ENCODE measurements around the gene CD96. TPM values are rescaled to one million over a fixed set of nuclear protein-coding genes. Genes with fewer than 3 reads are reported as not detected.

The CD96 gene
- total RNA-seq, 1 experiment from 2014 or later = 0.59 TPM

DNA sequence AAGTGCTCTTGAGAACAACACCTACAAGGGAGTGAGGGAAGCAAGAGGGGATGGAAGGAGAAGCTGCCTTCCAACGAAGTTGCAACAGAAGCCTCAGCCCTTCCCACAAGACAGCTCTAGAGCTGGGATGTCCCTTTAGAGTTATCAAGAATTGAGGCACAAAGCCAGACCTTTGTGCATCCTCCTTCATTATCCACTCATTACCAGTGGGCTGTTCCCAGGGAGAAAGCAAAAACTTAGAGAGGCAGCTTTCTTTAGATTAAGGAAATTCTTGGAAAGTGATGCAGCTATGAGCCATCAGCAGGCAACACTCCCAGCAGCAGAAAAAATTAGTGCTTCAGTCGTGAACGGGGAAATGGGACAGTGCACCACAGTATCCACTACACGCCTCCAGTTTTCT is 10.6 kb upstream of the CD96 start:
- Mint-ChIP-seq H3K9me3 (ENCODE audit: unreplicated experiment) (peaks cover 10% of the 10 kb centered on the region), H3K4me3 (ENCODE audit: unreplicated experiment) (no peak overlapping the region), H3K27me3 (ENCODE audit: insufficient read depth, unreplicated experiment) (no peaks in the 10 kb centered on the region), H3K36me3 (ENCODE audit: insufficient read depth, unreplicated experiment) (no peaks in the 10 kb centered on the region), H3K4me1 (ENCODE audit: low read depth, unreplicated experiment) (no peaks in the 10 kb centered on the region), H3K27ac (ENCODE audit: unreplicated experiment) (no peak overlapping the region)
- H3K27me3 ChIP-seq (replicated peaks; ENCODE audit: control insufficient read depth, insufficient read depth, low read length) = no peaks in the 10 kb centered on the region; the same call in 1 of the 2 replicates
- TF ChIP-seq CTCF (IDR thresholded peaks at IDR 0.05; ENCODE audit: insufficient read depth in 1 of 2, low read depth in 1 of 2, low read length in 1 of 2, severe bottlenecking in 1 of 2, unreplicated experiment in 1 of 2) = no peak
- no peak for DNase-seq
- H3K4me1 ChIP-seq = no peaks in the 10 kb centered on the region
- no peak overlapping the region for H3K4me3 ChIP-seq (ENCODE audit: low read depth, low read length)
- ChIA-PET CTCF (no interaction called here), POLR2A (no interaction called here)
- H3K9me3 ChIP-seq = no peaks in the 10 kb centered on the region
- H3K36me3 ChIP-seq (ENCODE audit: control insufficient read depth, insufficient read depth, low read length) = no peaks in the 10 kb centered on the region
- intact Hi-C loops (cut with micrococcal nuclease; ENCODE audit: unreplicated experiment) = loop anchor here (10.0 kb wide), 1 partner anchor 97 kb away; no protein-coding TSS in a partner anchor
- BruUV-seq (replicated peaks) = no TSS peak

DNA sequence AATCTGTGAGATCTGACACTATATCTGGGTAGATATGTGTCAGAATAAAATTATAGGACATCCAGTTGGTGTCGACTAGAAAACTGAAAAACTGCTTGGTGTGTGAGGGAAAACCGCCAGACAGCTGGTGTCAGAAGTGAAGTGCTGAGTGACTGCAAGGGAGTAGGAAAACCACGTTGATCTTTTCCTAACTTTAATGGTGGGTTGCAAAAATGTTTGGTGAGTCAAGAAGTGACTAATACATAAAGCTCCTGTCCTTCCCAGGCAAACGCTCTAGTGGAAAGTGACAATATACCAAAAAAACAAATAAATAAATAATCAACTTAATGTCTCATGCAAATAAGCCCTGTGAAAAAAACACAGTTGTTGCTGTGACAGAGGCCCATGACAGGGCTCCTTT is 7.3 kb upstream of the CD96 start:
- no peak overlapping the region for H3K27ac Mint-ChIP-seq (ENCODE audit: unreplicated experiment)
- no peaks in the 10 kb centered on the region for H3K36me3 Mint-ChIP-seq (ENCODE audit: insufficient read depth, unreplicated experiment)
- no peaks in the 10 kb centered on the region for H3K27me3 Mint-ChIP-seq (ENCODE audit: insufficient read depth, unreplicated experiment)
- H3K9me3 Mint-ChIP-seq (ENCODE audit: unreplicated experiment) = peaks cover 10% of the 10 kb centered on the region
- DNase-seq = no peak
- H3K4me1 Mint-ChIP-seq (ENCODE audit: low read depth, unreplicated experiment) = peaks cover 11% of the 10 kb centered on the region
- no peaks in the 10 kb centered on the region for H3K36me3 ChIP-seq (ENCODE audit: control insufficient read depth, insufficient read depth, low read length)
- no TSS peak for BruUV-seq (replicated peaks)
- intact Hi-C loops (cut with micrococcal nuclease; ENCODE audit: unreplicated experiment) = loop anchor here (10.0 kb wide), 1 partner anchor 100 kb away; no protein-coding TSS in a partner anchor
- POLR2A ChIA-PET = no interaction called here
- no peak for TF ChIP-seq CTCF (IDR thresholded peaks at IDR 0.05; ENCODE audit: insufficient read depth in 1 of 2, low read depth in 1 of 2, low read length in 1 of 2, severe bottlenecking in 1 of 2, unreplicated experiment in 1 of 2)
- peaks cover 12% of the 10 kb centered on the region; the same call in 1 of the 2 replicates for H3K4me1 ChIP-seq
- no peak overlapping the region for H3K4me3 ChIP-seq (ENCODE audit: low read depth, low read length)
- no peaks in the 10 kb centered on the region; the same call in 1 of the 2 replicates for H3K27me3 ChIP-seq (replicated peaks; ENCODE audit: control insufficient read depth, insufficient read depth, low read length)
- H3K4me3 Mint-ChIP-seq (ENCODE audit: unreplicated experiment) = no peak overlapping the region
- CTCF ChIA-PET = no interaction called here
- H3K9me3 ChIP-seq = no peaks in the 10 kb centered on the region

DNA sequence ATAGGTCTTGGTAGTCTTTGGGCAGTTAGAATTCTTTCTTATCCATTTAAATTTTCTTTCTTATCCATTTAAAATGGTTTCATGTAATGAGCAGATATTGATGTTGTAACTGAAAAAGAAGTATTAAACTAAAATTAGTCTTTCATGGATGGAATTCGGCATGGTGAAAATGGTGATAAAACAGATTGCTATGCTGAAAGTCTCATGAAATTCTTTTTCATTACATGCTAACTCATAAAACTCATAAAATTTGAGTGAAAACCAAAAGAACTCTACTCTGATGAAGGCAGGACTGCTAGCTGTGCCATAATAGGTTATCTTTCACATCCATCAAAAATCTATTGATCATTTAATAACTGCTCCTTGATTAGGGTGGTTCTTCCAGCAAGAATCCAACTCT is 3.9 kb upstream of the CD96 start:
- intact Hi-C loops (cut with micrococcal nuclease; ENCODE audit: unreplicated experiment) = loop anchor here (2.0 to 10.0 kb wide), 2 partner anchors 103 to 199 kb away; no protein-coding TSS in a partner anchor
- TF ChIP-seq CTCF (IDR thresholded peaks at IDR 0.05; ENCODE audit: insufficient read depth in 1 of 2, low read depth in 1 of 2, low read length in 1 of 2, severe bottlenecking in 1 of 2, unreplicated experiment in 1 of 2) = no peak
- no peak for DNase-seq
- peaks cover 14% of the 10 kb centered on the region; the same call in 1 of the 2 replicates for H3K4me1 ChIP-seq
- Mint-ChIP-seq H3K4me3 (ENCODE audit: unreplicated experiment) (no peak overlapping the region), H3K27me3 (ENCODE audit: insufficient read depth, unreplicated experiment) (no peaks in the 10 kb centered on the region), H3K9me3 (ENCODE audit: unreplicated experiment) (no peaks in the 10 kb centered on the region), H3K36me3 (ENCODE audit: insufficient read depth, unreplicated experiment) (no peaks in the 10 kb centered on the region), H3K4me1 (ENCODE audit: low read depth, unreplicated experiment) (peaks cover 11% of the 10 kb centered on the region), H3K27ac (ENCODE audit: unreplicated experiment) (no peak overlapping the region)
- no TSS peak for BruUV-seq (replicated peaks)
- ChIA-PET POLR2A (no interaction called here), CTCF (no interaction called here)
- H3K36me3 ChIP-seq (ENCODE audit: control insufficient read depth, insufficient read depth, low read length) = no peaks in the 10 kb centered on the region
- no peaks in the 10 kb centered on the region for H3K9me3 ChIP-seq
- no peaks in the 10 kb centered on the region for H3K27me3 ChIP-seq (replicated peaks; ENCODE audit: control insufficient read depth, insufficient read depth, low read length)
- H3K4me3 ChIP-seq (ENCODE audit: low read depth, low read length) = no peak overlapping the region
